Activated T-helper 1 cell treated with anti-CD3 and anti-CD28 coated beads, Interleukin-12 subunit alpha, Interleukin-12 subunit beta, Interleukin-2, Interleukin-4 antibody, amounts not matched to agents 30 ng/mL and 10 ng/mL and 1 ng/mL, durations not matched to agents 14 hours and 24 hours and 36 hours (primary cell): Measurements from ENCODE around the gene RGS8. TPM values are rescaled to one million over a fixed set of nuclear protein-coding genes. Genes with fewer than 3 reads are reported as not detected.

Experiments
- DNase-seq: peaks from one replicate; pipeline ENCODE4 v3.0.0; 2021; ENCODE audit warnings: low spot score
- H3K27ac Mint-ChIP-seq: one replicate; pipeline ENCODE4 v1.8.0; 2021; ENCODE audit warnings: mild to moderate bottlenecking, mixed read lengths
- H3K27me3 Mint-ChIP-seq: one replicate; pipeline ENCODE4 v1.8.0; 2022; ENCODE audit warnings: mild to moderate bottlenecking, moderate library complexity, mixed read lengths; ENCODE audit not compliant: insufficient read depth
- H3K36me3 Mint-ChIP-seq: one replicate; pipeline ENCODE4 v1.8.0; 2021; ENCODE audit warnings: low read depth, mixed read lengths
- H3K4me1 Mint-ChIP-seq: one replicate; pipeline ENCODE4 v1.8.0; 2021; ENCODE audit warnings: low read depth, mixed read lengths
- H3K4me3 Mint-ChIP-seq: one replicate; pipeline ENCODE4 v1.8.0; 2021; ENCODE audit warnings: mild to moderate bottlenecking, moderate library complexity, mixed read lengths
- H3K9me3 Mint-ChIP-seq: one replicate; pipeline ENCODE4 v1.8.0; 2021; ENCODE audit warnings: mixed read lengths
- intact Hi-C: fragments of 100-400 bp; cut with micrococcal nuclease; formaldehyde crosslinking; loops from one replicate; pipeline ENCODE4 v1.15.1; 2024
- total RNA-seq: library from RNA; stranded (reverse); gene quantifications from 2 replicates; pipeline ENCODE4 v1.2.3, GENCODE V29; 2022

The RGS8 gene
- total RNA-seq, 1 donor from 2014 or later, result not detected

DNA sequence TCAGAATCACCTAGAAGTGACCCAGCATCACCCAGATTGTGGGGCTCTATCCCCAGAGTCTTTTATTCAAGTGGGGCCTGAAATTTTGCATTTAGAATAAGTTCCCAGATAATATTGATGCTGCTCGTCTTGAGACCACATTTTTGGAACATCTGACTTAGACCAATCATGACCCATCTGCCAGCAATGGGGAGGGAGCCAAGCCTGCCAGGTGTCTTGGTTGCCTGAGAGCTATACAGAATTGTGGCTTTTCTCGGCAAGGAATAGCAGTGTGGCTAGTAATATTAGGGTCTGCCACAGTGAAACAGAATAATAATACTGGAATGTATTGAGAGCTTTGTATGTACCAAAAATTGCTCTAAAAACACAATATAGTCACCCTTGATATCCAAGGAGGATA lies 31.1 kb upstream of the RGS8 start:
- H3K4me3 Mint-ChIP-seq, result no peak overlapping the region
- H3K27ac Mint-ChIP-seq, result no peak overlapping the region
- H3K36me3 Mint-ChIP-seq, result peaks cover 3% of the 10 kb centered on the region
- peaks cover 66% of the 10 kb centered on the region for H3K4me1 Mint-ChIP-seq
- H3K9me3 Mint-ChIP-seq, result no peaks in the 10 kb centered on the region
- no peak for DNase-seq
- intact Hi-C loops, result loop anchor here (2.0 kb wide), 1 partner anchor 67 kb away; no protein-coding TSS in a partner anchor
- no peaks in the 10 kb centered on the region for H3K27me3 Mint-ChIP-seq

DNA sequence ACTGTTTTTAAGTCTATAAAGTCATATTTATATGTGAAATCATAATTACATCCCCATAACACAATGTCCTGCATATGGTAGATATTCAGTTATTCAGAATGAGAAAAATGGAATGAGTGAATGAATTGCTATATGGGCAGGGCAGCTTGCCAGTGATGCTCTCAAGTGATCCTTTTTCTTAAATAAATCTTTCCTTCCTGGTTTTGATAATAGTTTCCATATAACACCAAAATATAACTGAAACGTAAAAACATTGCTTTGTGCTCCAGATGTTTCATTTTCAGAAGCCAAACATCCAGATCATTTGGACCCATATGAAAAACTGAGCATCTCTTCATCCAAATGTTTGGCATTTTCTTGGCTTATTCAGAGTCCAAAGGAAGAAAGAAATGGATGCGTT lies 30.2 kb upstream of the RGS8 start:
- H3K27ac Mint-ChIP-seq, result peak overlapping the region; percentile 67
- peaks cover 66% of the 10 kb centered on the region for H3K4me1 Mint-ChIP-seq
- H3K27me3 Mint-ChIP-seq, result no peaks in the 10 kb centered on the region
- intact Hi-C loops, result loop anchor here (1.0 to 2.0 kb wide), 3 partner anchors 68 to 110 kb away; partner anchors contain the start of gene RGS16
- no peak for DNase-seq
- peaks cover 3% of the 10 kb centered on the region for H3K36me3 Mint-ChIP-seq
- H3K4me3 Mint-ChIP-seq, result no peak overlapping the region
- no peaks in the 10 kb centered on the region for H3K9me3 Mint-ChIP-seq

- no peak for DNase-seq
- intact Hi-C loops, result loop anchor here (1.0 to 2.0 kb wide), 3 partner anchors 69 to 110 kb away; partner anchors contain the start of gene RGS16
- Mint-ChIP-seq H3K27ac (peak overlapping the region; percentile 67), H3K36me3 (peaks cover 3% of the 10 kb centered on the region), H3K27me3 (no peaks in the 10 kb centered on the region), H3K4me3 (peak overlapping the region; percentile 38), H3K9me3 (no peaks in the 10 kb centered on the region), H3K4me1 (peaks cover 70% of the 10 kb centered on the region)
These were observed 29.6 kb upstream of the RGS8 start for GRCh38 chr1:182713939-182714338.

- H3K27me3 Mint-ChIP-seq, result no peaks in the 10 kb centered on the region
- H3K4me1 Mint-ChIP-seq, result peaks cover 74% of the 10 kb centered on the region
- peaks cover 3% of the 10 kb centered on the region for H3K36me3 Mint-ChIP-seq
- H3K27ac Mint-ChIP-seq, result peak overlapping the region; percentile 67
- no peaks in the 10 kb centered on the region for H3K9me3 Mint-ChIP-seq
- peak overlapping the region; percentile 38 for H3K4me3 Mint-ChIP-seq
- no peak for DNase-seq
- intact Hi-C loops, result no loop called here
These were observed 29.1 kb upstream of the RGS8 start for GRCh38 chr1:182713492-182713891.

DNA sequence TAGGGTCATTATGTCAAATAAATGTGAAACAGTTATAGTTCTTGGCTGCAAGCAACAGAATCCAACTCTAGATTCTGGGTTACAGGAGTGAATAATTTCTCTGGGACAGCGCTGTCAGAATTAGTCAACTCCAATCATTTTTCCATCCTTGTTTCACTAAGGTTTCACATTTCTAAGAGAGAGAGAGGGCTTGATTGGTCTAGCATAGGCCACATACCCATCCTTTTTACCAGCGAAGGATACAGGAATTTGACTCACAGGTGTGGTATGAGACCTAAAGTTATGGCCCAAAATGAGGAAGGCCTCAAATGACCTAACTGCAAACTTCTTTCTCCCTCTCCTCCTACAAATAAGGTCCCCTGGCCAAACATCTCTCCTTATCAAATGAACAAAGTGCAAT lies 25.5 kb upstream of the RGS8 start:
- intact Hi-C loops, result loop anchor here (1.0 to 5.0 kb wide), 6 partner anchors 7 to 461 kb away; partner anchors contain the start of gene DHX9
- Mint-ChIP-seq H3K4me1 (peaks cover 45% of the 10 kb centered on the region), H3K9me3 (no peaks in the 10 kb centered on the region), H3K27me3 (no peaks in the 10 kb centered on the region), H3K27ac (peak overlapping the region; percentile 7), H3K4me3 (no peak overlapping the region), H3K36me3 (peaks cover 3% of the 10 kb centered on the region)
- no peak for DNase-seq

DNA sequence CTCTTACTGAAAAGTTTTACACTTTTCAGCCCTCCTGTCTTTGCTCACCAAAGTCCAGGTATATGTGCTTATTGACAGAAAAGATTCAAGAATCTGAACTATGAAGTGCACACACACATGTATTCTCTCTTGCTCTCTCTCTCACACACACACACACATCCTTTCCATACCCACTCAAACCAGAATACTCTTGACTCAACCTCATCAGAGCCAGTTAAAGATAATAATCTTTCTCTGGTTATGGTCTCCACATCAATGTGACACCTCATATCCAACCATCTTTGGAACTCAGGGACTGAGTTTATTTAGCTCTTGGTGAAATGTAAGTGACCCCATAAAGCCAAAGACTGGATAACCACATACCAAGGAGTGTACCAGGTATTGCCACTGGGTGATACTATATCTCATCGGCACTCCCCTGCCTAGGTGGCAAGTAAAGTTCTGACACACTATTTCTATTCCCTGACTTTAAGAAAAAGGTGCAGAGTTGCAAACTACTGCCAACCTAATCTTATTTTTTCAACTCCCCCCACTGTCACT lies 24.9 kb upstream of the RGS8 start:
- Mint-ChIP-seq H3K9me3 (no peaks in the 10 kb centered on the region), H3K27me3 (no peaks in the 10 kb centered on the region), H3K36me3 (peaks cover 3% of the 10 kb centered on the region), H3K4me3 (no peak overlapping the region), H3K4me1 (peaks cover 39% of the 10 kb centered on the region), H3K27ac (peak overlapping the region; percentile 50)
- intact Hi-C loops, result loop anchor here (1.0 to 5.0 kb wide), 6 partner anchors 8 to 460 kb away; partner anchors contain the start of gene DHX9
- no peak for DNase-seq

GRCh38 chr1:182707122-182707521 lies 22.7 kb upstream of the RGS8 start:
- intact Hi-C loops, result loop anchor here (5.0 kb wide), 1 partner anchor 130 kb away; the partner anchor contains the start of gene DHX9
- Mint-ChIP-seq H3K4me1 (peaks cover 28% of the 10 kb centered on the region), H3K4me3 (no peak overlapping the region), H3K27me3 (peaks cover 2% of the 10 kb centered on the region), H3K36me3 (no peaks in the 10 kb centered on the region), H3K27ac (no peak overlapping the region), H3K9me3 (no peaks in the 10 kb centered on the region)
- DNase-seq, result no peak

- intact Hi-C loops, result loop anchor here (5.0 kb wide), 1 partner anchor 133 kb away; the partner anchor contains the start of gene DHX9
- Mint-ChIP-seq H3K27me3 (peaks cover 10% of the 10 kb centered on the region), H3K27ac (no peak overlapping the region), H3K9me3 (no peaks in the 10 kb centered on the region), H3K4me3 (no peak overlapping the region), H3K36me3 (no peaks in the 10 kb centered on the region), H3K4me1 (peaks cover 11% of the 10 kb centered on the region)
- DNase-seq, result no peak
These were observed 20.3 kb upstream of the RGS8 start for GRCh38 chr1:182704677-182705076.

GRCh38 chr1:182703539-182703938 lies 19.2 kb upstream of the RGS8 start:
- no peak overlapping the region for H3K4me3 Mint-ChIP-seq
- H3K27me3 Mint-ChIP-seq, result peaks cover 17% of the 10 kb centered on the region
- intact Hi-C loops, result no loop called here
- no peak overlapping the region for H3K27ac Mint-ChIP-seq
- no peaks in the 10 kb centered on the region for H3K9me3 Mint-ChIP-seq
- no peak for DNase-seq
- no peaks in the 10 kb centered on the region for H3K4me1 Mint-ChIP-seq
- no peaks in the 10 kb centered on the region for H3K36me3 Mint-ChIP-seq

GRCh38 chr1:182702826-182703524 lies 18.6 kb upstream of the RGS8 start:
- Mint-ChIP-seq H3K4me1 (no peaks in the 10 kb centered on the region), H3K9me3 (no peaks in the 10 kb centered on the region), H3K27ac (no peak overlapping the region), H3K36me3 (no peaks in the 10 kb centered on the region), H3K4me3 (no peak overlapping the region), H3K27me3 (peaks cover 18% of the 10 kb centered on the region)
- DNase-seq, result no peak
- intact Hi-C loops, result no loop called here

GRCh38 chr1:182700351-182700709 lies 15.9 kb upstream of the RGS8 start:
- peaks cover 26% of the 10 kb centered on the region for H3K27me3 Mint-ChIP-seq
- no peaks in the 10 kb centered on the region for H3K4me1 Mint-ChIP-seq
- DNase-seq, result no peak
- no peak overlapping the region for H3K4me3 Mint-ChIP-seq
- H3K36me3 Mint-ChIP-seq, result no peaks in the 10 kb centered on the region
- H3K9me3 Mint-ChIP-seq, result no peaks in the 10 kb centered on the region
- no peak overlapping the region for H3K27ac Mint-ChIP-seq
- intact Hi-C loops, result no loop called here

DNA sequence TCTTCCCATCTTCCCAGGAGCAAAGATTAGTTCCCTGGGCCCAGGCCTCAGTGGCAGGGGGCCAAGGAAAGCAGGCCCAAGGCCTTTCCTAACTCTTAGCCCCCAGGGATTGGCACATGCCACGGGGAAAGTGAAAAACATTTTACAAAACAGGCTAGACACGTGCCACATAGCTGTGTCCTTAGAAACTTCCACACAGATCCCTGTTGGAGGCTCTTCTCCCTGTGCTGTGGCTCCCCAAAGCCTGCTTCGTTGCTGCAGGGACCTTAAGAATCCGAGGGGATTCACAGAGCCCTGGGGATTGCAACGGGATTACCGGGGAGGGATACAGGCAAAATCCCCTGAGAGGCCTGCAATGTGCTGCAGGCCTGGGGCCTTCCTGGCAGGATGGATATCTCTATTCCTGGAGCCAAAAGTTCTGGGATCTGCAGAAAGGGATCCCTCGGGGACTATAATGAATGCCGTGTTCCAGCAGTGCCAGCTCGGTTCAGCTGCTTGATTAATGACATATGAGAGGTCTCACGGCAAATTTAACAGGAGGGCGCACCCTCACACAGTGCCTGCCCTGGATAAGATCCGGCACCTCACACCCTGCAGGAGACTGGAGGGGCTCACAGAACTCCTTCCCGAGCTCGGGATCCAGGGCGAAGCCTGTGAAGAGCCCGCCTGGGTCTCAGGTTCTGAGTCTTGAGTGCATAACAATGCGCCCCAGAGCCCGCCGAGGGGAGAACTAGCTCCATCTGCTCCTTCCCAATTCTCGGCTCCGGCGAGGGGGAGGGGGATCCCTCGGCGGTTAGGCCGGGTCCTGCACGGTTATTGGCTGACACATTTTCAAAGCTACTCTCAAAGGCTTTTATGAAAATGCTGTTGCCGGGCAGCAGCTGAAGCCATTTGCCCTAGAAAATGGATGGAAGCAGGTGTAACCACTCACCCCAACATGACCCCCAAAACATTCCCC lies 15.3 kb upstream of the RGS8 start:
- Mint-ChIP-seq H3K27ac (no peak overlapping the region), H3K36me3 (no peaks in the 10 kb centered on the region), H3K4me3 (no peak overlapping the region), H3K27me3 (peaks cover 26% of the 10 kb centered on the region), H3K4me1 (no peaks in the 10 kb centered on the region), H3K9me3 (no peaks in the 10 kb centered on the region)
- intact Hi-C loops, result no loop called here
- no peak for DNase-seq
